ENCODE results near the gene RXFP1.

The RXFP1 gene

DNA sequence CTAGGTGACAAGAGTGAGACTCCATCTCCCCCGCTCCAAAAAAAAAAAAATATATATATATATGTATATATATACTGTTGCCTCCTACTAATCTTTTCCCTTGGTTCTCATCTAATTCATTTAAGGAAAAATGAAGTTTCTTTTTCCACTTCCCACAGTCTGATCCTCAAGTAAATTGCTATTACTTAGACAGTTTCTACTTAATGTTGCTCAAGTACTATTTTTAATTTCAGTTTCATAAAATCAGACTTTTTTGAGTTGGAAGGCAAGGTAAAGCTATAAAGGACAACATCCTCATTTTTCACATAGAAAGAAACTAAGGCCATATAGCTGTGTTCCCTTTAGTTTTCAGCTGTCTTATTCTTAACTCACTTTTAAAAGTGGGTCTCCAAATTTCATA is 5.8 kb downstream of the RXFP1 start:
- Histone ChIP-seq H3K4me3 (ENCODE audit: severe bottlenecking) (no peak overlapping the region), H3K36me3 (ENCODE audit: low read depth) (no peaks in the 10 kb centered on the region), H3K27ac (ENCODE audit: poor library complexity, severe bottlenecking) (no peak overlapping the region), H3K9me3 (ENCODE audit: severe bottlenecking) (no peaks in the 10 kb centered on the region), H3K4me1 (ENCODE audit: insufficient read depth, poor library complexity, severe bottlenecking) (peaks cover 13% of the 10 kb centered on the region), H3K27me3 (ENCODE audit: insufficient read depth, poor library complexity, severe bottlenecking) (no peaks in the 10 kb centered on the region)
- no peak for DNase-seq (ENCODE audit: low spot score)
- TF ChIP-seq, protein P1, sequence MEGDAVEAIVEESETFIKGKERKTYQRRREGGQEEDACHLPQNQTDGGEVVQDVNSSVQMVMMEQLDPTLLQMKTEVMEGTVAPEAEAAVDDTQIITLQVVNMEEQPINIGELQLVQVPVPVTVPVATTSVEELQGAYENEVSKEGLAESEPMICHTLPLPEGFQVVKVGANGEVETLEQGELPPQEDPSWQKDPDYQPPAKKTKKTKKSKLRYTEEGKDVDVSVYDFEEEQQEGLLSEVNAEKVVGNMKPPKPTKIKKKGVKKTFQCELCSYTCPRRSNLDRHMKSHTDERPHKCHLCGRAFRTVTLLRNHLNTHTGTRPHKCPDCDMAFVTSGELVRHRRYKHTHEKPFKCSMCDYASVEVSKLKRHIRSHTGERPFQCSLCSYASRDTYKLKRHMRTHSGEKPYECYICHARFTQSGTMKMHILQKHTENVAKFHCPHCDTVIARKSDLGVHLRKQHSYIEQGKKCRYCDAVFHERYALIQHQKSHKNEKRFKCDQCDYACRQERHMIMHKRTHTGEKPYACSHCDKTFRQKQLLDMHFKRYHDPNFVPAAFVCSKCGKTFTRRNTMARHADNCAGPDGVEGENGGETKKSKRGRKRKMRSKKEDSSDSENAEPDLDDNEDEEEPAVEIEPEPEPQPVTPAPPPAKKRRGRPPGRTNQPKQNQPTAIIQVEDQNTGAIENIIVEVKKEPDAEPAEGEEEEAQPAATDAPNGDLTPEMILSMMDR (IDR thresholded peaks at IDR 0.05; ENCODE audit: poor library complexity, severe bottlenecking), result no peak
- ATAC-seq (ENCODE audit: low read depth), result no peak

DNA sequence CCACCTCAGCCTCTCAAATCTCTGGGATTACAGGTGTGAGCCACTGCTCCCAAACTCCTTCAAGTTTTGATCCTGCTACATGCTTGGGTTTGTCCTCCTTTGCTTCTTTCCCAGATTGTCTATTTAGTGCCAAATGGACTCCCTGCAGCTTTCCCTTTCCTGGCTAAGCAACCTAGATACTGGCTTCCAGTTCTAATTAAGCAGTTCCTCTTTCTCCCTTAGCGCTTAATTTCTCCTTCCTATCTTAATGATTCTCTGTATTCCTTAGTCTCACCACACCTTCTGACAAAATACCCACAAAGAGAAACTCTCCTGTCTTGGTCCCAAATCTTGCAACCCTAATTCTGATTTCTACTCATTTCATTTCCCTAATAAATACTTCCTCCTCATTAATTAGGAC is 7.8 kb downstream of the RXFP1 start:
- H3K4me1 ChIP-seq (ENCODE audit: insufficient read depth, poor library complexity, severe bottlenecking), result peaks cover 2% of the 10 kb centered on the region
- ATAC-seq (ENCODE audit: low read depth) (no peak), DNase-seq (ENCODE audit: low spot score) (no peak)
- H3K9me3 ChIP-seq (ENCODE audit: severe bottlenecking), result no peaks in the 10 kb centered on the region
- no peaks in the 10 kb centered on the region for H3K27me3 ChIP-seq (ENCODE audit: insufficient read depth, poor library complexity, severe bottlenecking)
- H3K27ac ChIP-seq (ENCODE audit: poor library complexity, severe bottlenecking), result no peak overlapping the region
- H3K4me3 ChIP-seq (ENCODE audit: severe bottlenecking), result no peak overlapping the region
- TF ChIP-seq, protein P1 (IDR thresholded peaks at IDR 0.05; ENCODE audit: poor library complexity, severe bottlenecking), result no peak
- no peaks in the 10 kb centered on the region for H3K36me3 ChIP-seq (ENCODE audit: low read depth)

DNA sequence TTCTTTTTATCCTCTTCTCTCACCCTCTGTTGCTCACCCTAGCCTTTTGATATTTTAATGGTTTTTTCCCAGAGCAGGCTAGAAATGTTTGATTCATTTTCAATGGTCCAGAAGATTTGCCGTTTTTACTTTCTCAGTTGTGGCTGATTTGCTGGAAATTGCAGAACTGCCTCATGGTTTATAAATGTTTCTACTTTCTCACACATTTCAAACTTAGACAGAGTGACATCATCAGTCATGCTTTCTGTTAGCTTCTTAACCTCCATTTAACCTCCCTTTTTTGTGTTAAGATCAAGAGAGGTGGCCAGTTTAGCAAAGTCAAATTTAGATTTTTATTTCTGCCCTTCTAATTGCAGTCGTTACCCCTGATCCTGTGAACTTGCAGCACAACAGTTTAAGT is 8.7 kb downstream of the RXFP1 start:
- no peaks in the 10 kb centered on the region for H3K36me3 ChIP-seq (ENCODE audit: low read depth)
- no peak overlapping the region for H3K27ac ChIP-seq (ENCODE audit: poor library complexity, severe bottlenecking)
- peaks cover 2% of the 10 kb centered on the region for H3K4me1 ChIP-seq (ENCODE audit: insufficient read depth, poor library complexity, severe bottlenecking)
- DNase-seq (ENCODE audit: low spot score) (no peak), ATAC-seq (ENCODE audit: low read depth) (no peak)
- no peaks in the 10 kb centered on the region for H3K9me3 ChIP-seq (ENCODE audit: severe bottlenecking)
- H3K27me3 ChIP-seq (ENCODE audit: insufficient read depth, poor library complexity, severe bottlenecking), result no peaks in the 10 kb centered on the region
- TF ChIP-seq, protein P1 (IDR thresholded peaks at IDR 0.05; ENCODE audit: poor library complexity, severe bottlenecking), result no peak
- H3K4me3 ChIP-seq (ENCODE audit: severe bottlenecking), result no peak overlapping the region

DNA sequence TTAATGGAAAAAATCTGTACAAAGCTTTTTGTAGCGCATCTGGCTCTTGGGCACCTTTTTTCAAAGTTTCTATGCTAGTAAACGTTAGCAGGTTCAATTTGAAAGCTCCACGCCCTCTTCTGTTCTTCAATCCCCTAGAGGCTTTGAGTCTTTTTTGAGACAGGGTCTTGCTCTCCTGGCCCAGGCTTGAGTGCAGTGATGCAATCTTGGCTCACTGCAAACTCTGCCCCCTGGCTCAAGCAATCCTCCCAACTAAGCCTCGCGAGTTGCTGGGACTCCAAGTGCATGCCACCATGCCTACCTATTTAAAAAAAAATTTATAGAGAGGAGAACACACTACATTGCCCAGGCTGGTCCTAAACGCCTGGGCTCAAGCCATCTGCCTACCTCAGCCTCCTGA is 9.2 kb downstream of the RXFP1 start:
- TF ChIP-seq, protein P1 (IDR thresholded peaks at IDR 0.05; ENCODE audit: poor library complexity, severe bottlenecking), result no peak
- Histone ChIP-seq H3K4me1 (ENCODE audit: insufficient read depth, poor library complexity, severe bottlenecking) (peaks cover 2% of the 10 kb centered on the region), H3K27me3 (ENCODE audit: insufficient read depth, poor library complexity, severe bottlenecking) (no peaks in the 10 kb centered on the region), H3K4me3 (ENCODE audit: severe bottlenecking) (no peak overlapping the region), H3K9me3 (ENCODE audit: severe bottlenecking) (no peaks in the 10 kb centered on the region), H3K36me3 (ENCODE audit: low read depth) (no peaks in the 10 kb centered on the region), H3K27ac (ENCODE audit: poor library complexity, severe bottlenecking) (no peak overlapping the region)
- DNase-seq (ENCODE audit: low spot score) (no peak), ATAC-seq (ENCODE audit: low read depth) (no peak)

DNA sequence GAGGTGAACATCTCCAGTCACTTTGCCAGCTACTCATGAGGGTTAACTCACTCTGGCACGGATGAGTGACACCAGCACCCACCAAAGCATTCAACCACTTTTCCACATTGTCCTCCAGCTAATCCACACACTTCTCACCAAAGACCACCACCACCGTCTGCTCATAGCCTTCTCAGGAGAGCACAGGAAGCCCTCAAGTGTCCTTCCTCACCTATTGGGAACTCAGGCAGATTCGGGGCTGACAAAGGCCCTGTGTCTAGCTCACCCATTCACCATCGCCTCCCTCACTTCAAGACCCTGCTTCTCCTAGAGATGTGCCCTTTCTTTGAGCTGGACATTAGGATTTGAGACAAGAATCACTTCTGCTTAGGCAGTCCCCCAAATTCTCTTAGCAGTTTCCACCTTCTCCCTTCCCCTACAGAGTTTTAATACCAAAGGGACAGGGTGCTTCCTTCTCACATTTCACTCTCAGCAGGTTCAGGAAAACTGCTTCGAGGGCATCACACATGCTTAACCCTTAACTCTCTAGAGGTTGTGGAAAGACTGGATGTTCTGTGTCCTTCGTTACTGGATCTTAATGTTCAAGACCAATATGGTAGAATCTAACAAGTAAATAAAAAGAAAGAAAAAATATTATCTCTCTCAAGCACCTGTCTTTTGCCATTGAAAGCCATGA is 11.0 kb downstream of the RXFP1 start:
- H3K27me3 ChIP-seq (ENCODE audit: insufficient read depth, poor library complexity, severe bottlenecking), result no peaks in the 10 kb centered on the region
- TF ChIP-seq, protein P1 (IDR thresholded peaks at IDR 0.05; ENCODE audit: poor library complexity, severe bottlenecking), result no peak
- H3K36me3 ChIP-seq (ENCODE audit: low read depth), result no peaks in the 10 kb centered on the region
- H3K4me1 ChIP-seq (ENCODE audit: insufficient read depth, poor library complexity, severe bottlenecking), result peaks cover 2% of the 10 kb centered on the region
- no peak overlapping the region for H3K27ac ChIP-seq (ENCODE audit: poor library complexity, severe bottlenecking)
- H3K4me3 ChIP-seq (ENCODE audit: severe bottlenecking), result no peak overlapping the region
- ATAC-seq (ENCODE audit: low read depth) (no peak), DNase-seq (ENCODE audit: low spot score) (no peak)
- H3K9me3 ChIP-seq (ENCODE audit: severe bottlenecking), result no peaks in the 10 kb centered on the region

All from RWPE2 (cell line).